GM23338 (cell line): ENCODE measurements around the gene KCNIP3. TPM values are rescaled to one million over a fixed set of nuclear protein-coding genes. Genes with fewer than 3 reads are reported as not detected.

Experiments
- ATAC-seq: fragments of 200-7000 bp; cut with Tn5 transposase; 3 replicates; pipeline ENCODE4 v1.9.1; 2020
- DNase-seq: peaks from one replicate; pipeline ENCODE4 v3.0.0-alpha.2; 2015; ENCODE audit warnings: low spot score
- H2AFZ ChIP-seq: fragments of 200-600 bp; sonication (generic); 2 replicates; pipeline ENCODE4 v1.8.0; 2016; ENCODE audit warnings: antibody characterized with exemption, mild to moderate bottlenecking, moderate library complexity
- H3F3A ChIP-seq: fragments of 200-600 bp; sonication (generic); replicated peaks from 2 replicates; pipeline ENCODE4 v1.8.0; 2017; ENCODE audit warnings: antibody characterized with exemption, mixed run types, low read depth
- H3K27ac ChIP-seq: fragments of 200-600 bp; sonication (generic); 2 replicates; pipeline ENCODE4 v1.6.1; 2016; ENCODE audit warnings: low read depth
- H3K27me3 ChIP-seq: fragments of 200-600 bp; sonication (generic); 2 replicates; pipeline ENCODE4 v1.8.0; 2016; ENCODE audit warnings: mild to moderate bottlenecking, mixed run types, moderate library complexity; ENCODE audit not compliant: insufficient read depth
- H3K36me3 ChIP-seq: fragments of 200-600 bp; sonication (generic); 2 replicates; pipeline ENCODE4 v1.8.0; 2016; ENCODE audit warnings: mild to moderate bottlenecking; ENCODE audit not compliant: insufficient read depth
- H3K4me1 ChIP-seq: fragments of 200-600 bp; sonication (generic); 2 replicates; pipeline ENCODE4 v1.8.0; 2016; ENCODE audit warnings: mild to moderate bottlenecking, moderate library complexity; ENCODE audit not compliant: insufficient read depth
- H3K4me2 ChIP-seq: fragments of 200-600 bp; sonication (generic); 2 replicates; pipeline ENCODE4 v1.7.1; 2017; ENCODE audit warnings: mixed run types
- H3K4me3 ChIP-seq: fragments of 200-600 bp; sonication (generic); 2 replicates; pipeline ENCODE4 v1.6.1; 2016; ENCODE audit warnings: mixed run types
- H3K79me2 ChIP-seq: fragments of 200-600 bp; sonication (generic); replicated peaks from 2 replicates; pipeline ENCODE4 v1.8.0; 2017; ENCODE audit warnings: mild to moderate bottlenecking; ENCODE audit not compliant: insufficient read depth
- H3K9me2 ChIP-seq: fragments of 200-600 bp; sonication (generic); 2 replicates; pipeline ENCODE4 v1.8.0; 2017; ENCODE audit not compliant: insufficient read depth
- H4K20me1 ChIP-seq: fragments of 200-600 bp; sonication (generic); replicated peaks from 2 replicates; pipeline ENCODE4 v1.8.0; 2017; ENCODE audit warnings: mild to moderate bottlenecking; ENCODE audit not compliant: insufficient read depth
- H3K27ac Mint-ChIP-seq: 2 replicates; pipeline ENCODE4 v1.8.0; 2020; ENCODE audit warnings: inconsistent platforms, mild to moderate bottlenecking, moderate library complexity, mixed read lengths
- H3K27me3 Mint-ChIP-seq: 3 replicates; pipeline ENCODE4 v1.8.0; 2022; ENCODE audit warnings: low read depth, mild to moderate bottlenecking, moderate library complexity, mixed read lengths, inconsistent platforms; ENCODE audit not compliant: insufficient read depth, poor library complexity
- H3K36me3 Mint-ChIP-seq: 3 replicates; pipeline ENCODE4 v1.8.0; 2021; ENCODE audit warnings: low read depth, mild to moderate bottlenecking, inconsistent platforms, moderate library complexity, mixed read lengths
- H3K4me1 Mint-ChIP-seq: 3 replicates; pipeline ENCODE4 v1.8.0; 2020; ENCODE audit warnings: mild to moderate bottlenecking, inconsistent platforms, mixed read lengths
- H3K4me3 Mint-ChIP-seq: 3 replicates; pipeline ENCODE4 v1.8.0; 2021; ENCODE audit warnings: moderate library complexity, mild to moderate bottlenecking, inconsistent platforms, mixed read lengths
- H3K9me3 Mint-ChIP-seq: 3 replicates; pipeline ENCODE4 v1.8.0; 2020; ENCODE audit warnings: moderate library complexity, mild to moderate bottlenecking, inconsistent platforms, mixed read lengths
- CREB1 ChIP-seq: fragments of 250-450 bp; sonication (Bioruptor Pico); IDR thresholded peaks from 2 replicates; pipeline ENCODE4 v1.5.0; 2020; ENCODE audit warnings: low read depth, mild to moderate bottlenecking, moderate library complexity
- EZH2phosphoT487 ChIP-seq: fragments of 200-600 bp; sonication (generic); IDR thresholded peaks from one replicate; pipeline ENCODE4 v1.8.1; 2018; ENCODE audit warnings: antibody characterized with exemption; ENCODE audit not compliant: unreplicated experiment
- NANOG ChIP-seq: IDR thresholded peaks from 2 replicates; pipeline ENCODE4 v1.6.1; 2016; ENCODE audit warnings: antibody characterized with exemption, borderline replicate concordance
- POLR2AphosphoS5 ChIP-seq: IDR thresholded peaks from 2 replicates; pipeline ENCODE4 v1.6.1; 2016; ENCODE audit warnings: antibody characterized with exemption, low read depth
- ZNF114 ChIP-seq: fragments of 250-450 bp; sonication (Bioruptor Pico); IDR thresholded peaks from 2 replicates; pipeline ENCODE4 v1.5.0; 2020; ENCODE audit warnings: mild to moderate bottlenecking, moderate library complexity
- ZNF331 ChIP-seq: fragments of 250-450 bp; sonication (Bioruptor Pico); IDR thresholded peaks from 2 replicates; pipeline ENCODE4 v1.5.0; 2020; ENCODE audit warnings: low read depth, mild to moderate bottlenecking, moderate library complexity
- ZNF462 ChIP-seq: fragments of 250-450 bp; sonication (Bioruptor Pico); IDR thresholded peaks from 2 replicates; pipeline ENCODE4 v1.5.0; 2020; ENCODE audit warnings: mild to moderate bottlenecking, moderate library complexity
- polyA plus RNA-seq: library from polyadenylated mRNA; unstranded; fragments of >200 nt; fragmentation: Nextera tagmentation; extraction: Ambion mirVana; gene quantifications from 2 replicates; pipeline ENCODE4 v1.2.1, GENCODE V29; 2016
- total RNA-seq: library from RNA; depleted of rRNA; stranded (reverse); fragments of >200 nt; shearing (Covaris generic); gene quantifications from 2 replicates; pipeline ENCODE4 v1.2.3, GENCODE V29; 2014
- TF ChIP-seq, protein P1 (sequence below), 2 experiments: fragments of 200-600 bp in 1 of 2; sonication (generic) in 1 of 2; conservative IDR thresholded peaks; 2 replicates each; pipeline versions ENCODE4 v1.5.1 to v1.6.1; 2016 to 2017; ENCODE audit warnings: antibody characterized with exemption in 2 of 2, low read depth in 2 of 2, mild to moderate bottlenecking in 2 of 2, moderate library complexity in 1 of 2

KCNIP3 gene
- total and polyA plus RNA-seq, 2 experiments from 2014 or later, result 0.32 to 0.83 TPM

DNA sequence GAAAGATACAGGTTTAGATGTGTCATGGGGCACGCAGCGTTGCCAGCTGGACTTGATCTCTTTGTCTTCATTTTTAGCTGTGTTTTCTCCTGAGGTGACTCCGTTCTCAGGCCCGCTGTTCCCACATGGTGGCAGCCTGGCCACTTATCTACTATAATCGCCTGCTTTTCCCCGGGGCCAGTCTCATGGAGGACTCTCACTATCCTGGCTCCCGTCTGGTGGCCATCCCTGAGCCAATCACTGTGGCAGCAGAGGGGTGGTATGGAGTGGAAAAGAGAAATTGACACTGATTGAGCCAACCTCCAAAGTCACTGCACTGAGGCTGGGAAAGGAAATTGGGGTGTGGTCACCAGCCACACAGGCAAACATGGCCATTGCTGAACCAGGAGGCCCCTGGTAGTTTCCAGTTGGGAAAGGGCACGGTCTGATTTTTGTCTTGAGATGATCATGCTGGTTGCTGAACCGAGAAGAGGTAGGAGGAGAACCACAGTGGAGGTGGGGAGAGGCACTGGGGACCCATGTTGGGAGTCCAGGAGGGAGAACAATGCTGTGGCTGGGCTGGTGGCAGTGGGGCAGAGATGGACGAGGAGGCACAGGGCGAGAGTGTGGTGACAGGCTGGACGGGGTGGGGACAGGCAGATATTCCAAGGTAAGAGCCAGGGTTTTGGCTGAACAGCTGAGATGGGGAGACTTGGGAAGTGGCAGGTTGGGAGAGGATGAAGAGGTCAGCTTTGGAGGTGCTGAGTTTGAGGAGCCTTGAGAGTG, 45.6 kb downstream of the KCNIP3 start:
- no peak overlapping the region for H2AFZ ChIP-seq
- Mint-ChIP-seq H3K27me3 (peaks cover 36% of the 10 kb centered on the region), H3K4me3 (no peak overlapping the region), H3K9me3 (no peaks in the 10 kb centered on the region), H3K27ac (no peak overlapping the region), H3K4me1 (no peaks in the 10 kb centered on the region), H3K36me3 (no peaks in the 10 kb centered on the region)
- H3K27me3 ChIP-seq, result peaks cover 50% of the 10 kb centered on the region
- TF ChIP-seq CREB1 (no peak), POLR2AphosphoS5 (no peak), EZH2phosphoT487 (no peak), ZNF114 (no peak), ZNF331 (CRISPR knock-in tag) (no peak), ZNF462 (CRISPR knock-in tag) (no peak), NANOG (no peak)
- TF ChIP-seq, protein P1, sequence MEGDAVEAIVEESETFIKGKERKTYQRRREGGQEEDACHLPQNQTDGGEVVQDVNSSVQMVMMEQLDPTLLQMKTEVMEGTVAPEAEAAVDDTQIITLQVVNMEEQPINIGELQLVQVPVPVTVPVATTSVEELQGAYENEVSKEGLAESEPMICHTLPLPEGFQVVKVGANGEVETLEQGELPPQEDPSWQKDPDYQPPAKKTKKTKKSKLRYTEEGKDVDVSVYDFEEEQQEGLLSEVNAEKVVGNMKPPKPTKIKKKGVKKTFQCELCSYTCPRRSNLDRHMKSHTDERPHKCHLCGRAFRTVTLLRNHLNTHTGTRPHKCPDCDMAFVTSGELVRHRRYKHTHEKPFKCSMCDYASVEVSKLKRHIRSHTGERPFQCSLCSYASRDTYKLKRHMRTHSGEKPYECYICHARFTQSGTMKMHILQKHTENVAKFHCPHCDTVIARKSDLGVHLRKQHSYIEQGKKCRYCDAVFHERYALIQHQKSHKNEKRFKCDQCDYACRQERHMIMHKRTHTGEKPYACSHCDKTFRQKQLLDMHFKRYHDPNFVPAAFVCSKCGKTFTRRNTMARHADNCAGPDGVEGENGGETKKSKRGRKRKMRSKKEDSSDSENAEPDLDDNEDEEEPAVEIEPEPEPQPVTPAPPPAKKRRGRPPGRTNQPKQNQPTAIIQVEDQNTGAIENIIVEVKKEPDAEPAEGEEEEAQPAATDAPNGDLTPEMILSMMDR (conservative IDR thresholded peaks at IDR 0.05; ENCODE audit: low read depth in 2 of 2), result no peak
- no peak overlapping the region for H3K27ac ChIP-seq
- H3K9me2 ChIP-seq, result no peaks in the 10 kb centered on the region
- H4K20me1 ChIP-seq, result no peaks in the 10 kb centered on the region
- no peaks in the 10 kb centered on the region for H3K4me1 ChIP-seq
- no peak overlapping the region for H3K4me2 ChIP-seq
- no peaks in the 10 kb centered on the region for H3F3A ChIP-seq
- ATAC-seq, result no peak
- no peak for DNase-seq
- no peaks in the 10 kb centered on the region for H3K36me3 ChIP-seq
- H3K4me3 ChIP-seq, result no peak overlapping the region
- no peaks in the 10 kb centered on the region for H3K79me2 ChIP-seq
